Stimulated activated naive CD8-positive, alpha-beta T cell treated with anti-CD3 and anti-CD28 coated beads, Interleukin-15, Interleukin-2, amounts not matched to agents 100 ng/mL and 50 ng/mL, for 24 hours (primary cell): ENCODE data around the gene GPRC5C.

Source experiments
- H3K27ac Mint-ChIP-seq: one replicate; pipeline ENCODE4 v1.8.0; 2021; ENCODE audit warnings: mild to moderate bottlenecking, mixed read lengths
- H3K27me3 Mint-ChIP-seq: one replicate; pipeline ENCODE4 v1.8.0; 2021; ENCODE audit warnings: mixed read lengths
- H3K36me3 Mint-ChIP-seq: one replicate; pipeline ENCODE4 v1.8.0; 2021; ENCODE audit warnings: low read depth, mixed read lengths
- H3K4me1 Mint-ChIP-seq: one replicate; pipeline ENCODE4 v1.8.0; 2021; ENCODE audit warnings: low read depth, mixed read lengths
- H3K4me3 Mint-ChIP-seq: one replicate; pipeline ENCODE4 v1.8.0; 2021; ENCODE audit warnings: mild to moderate bottlenecking, mixed read lengths
- H3K9me3 Mint-ChIP-seq: one replicate; pipeline ENCODE4 v1.8.0; 2021; ENCODE audit warnings: mixed read lengths

Gene GPRC5C

GRCh38 chr17:74417178-74418045, 14.5 kb upstream of the GPRC5C start:
- Mint-ChIP-seq H3K4me3 (no peak overlapping the region), H3K27me3 (peaks cover 10% of the 10 kb centered on the region), H3K4me1 (peaks cover 12% of the 10 kb centered on the region), H3K9me3 (no peaks in the 10 kb centered on the region), H3K27ac (no peak overlapping the region), H3K36me3 (no peaks in the 10 kb centered on the region)

GRCh38 chr17:74419928-74420411, 11.9 kb upstream of the GPRC5C start:
- H3K9me3 Mint-ChIP-seq, result no peaks in the 10 kb centered on the region
- H3K27ac Mint-ChIP-seq, result no peak overlapping the region
- no peaks in the 10 kb centered on the region for H3K36me3 Mint-ChIP-seq
- peaks cover 9% of the 10 kb centered on the region for H3K4me1 Mint-ChIP-seq
- peaks cover 14% of the 10 kb centered on the region for H3K27me3 Mint-ChIP-seq
- H3K4me3 Mint-ChIP-seq, result no peak overlapping the region

- Mint-ChIP-seq H3K4me3 (no peak overlapping the region), H3K9me3 (no peaks in the 10 kb centered on the region), H3K27me3 (peaks cover 26% of the 10 kb centered on the region)
Measured at GRCh38 chr17:74424117-74424516, 7.8 kb upstream of the GPRC5C start.

GRCh38 chr17:74424657-74425056, 7.2 kb upstream of the GPRC5C start:
- H3K4me1 Mint-ChIP-seq, result no peaks in the 10 kb centered on the region
- peaks cover 30% of the 10 kb centered on the region for H3K27me3 Mint-ChIP-seq
- no peaks in the 10 kb centered on the region for H3K9me3 Mint-ChIP-seq
- no peak overlapping the region for H3K4me3 Mint-ChIP-seq
- no peaks in the 10 kb centered on the region for H3K36me3 Mint-ChIP-seq
- H3K27ac Mint-ChIP-seq, result no peak overlapping the region

More at GRCh38 chr17:74424117-74424516, 7.8 kb upstream of the GPRC5C start:
- no peaks in the 10 kb centered on the region for H3K4me1 Mint-ChIP-seq
- H3K27ac Mint-ChIP-seq, result no peak overlapping the region
- H3K36me3 Mint-ChIP-seq, result no peaks in the 10 kb centered on the region

GRCh38 chr17:74426551-74427047, 5.3 kb upstream of the GPRC5C start:
- peaks cover 15% of the 10 kb centered on the region for H3K4me1 Mint-ChIP-seq
- H3K9me3 Mint-ChIP-seq, result no peaks in the 10 kb centered on the region
- no peak overlapping the region for H3K27ac Mint-ChIP-seq
- H3K4me3 Mint-ChIP-seq, result no peak overlapping the region
- H3K27me3 Mint-ChIP-seq, result peaks cover 42% of the 10 kb centered on the region
- H3K36me3 Mint-ChIP-seq, result no peaks in the 10 kb centered on the region

GRCh38 chr17:74427048-74427762, 4.7 kb upstream of the GPRC5C start:
- Mint-ChIP-seq H3K36me3 (no peaks in the 10 kb centered on the region), H3K9me3 (no peaks in the 10 kb centered on the region), H3K27ac (no peak overlapping the region), H3K27me3 (peaks cover 46% of the 10 kb centered on the region), H3K4me3 (no peak overlapping the region), H3K4me1 (peaks cover 19% of the 10 kb centered on the region)

- H3K27ac Mint-ChIP-seq, result no peak overlapping the region
- peaks cover 43% of the 10 kb centered on the region for H3K27me3 Mint-ChIP-seq
- no peaks in the 10 kb centered on the region for H3K9me3 Mint-ChIP-seq
- no peaks in the 10 kb centered on the region for H3K36me3 Mint-ChIP-seq
- peaks cover 19% of the 10 kb centered on the region for H3K4me1 Mint-ChIP-seq
- H3K4me3 Mint-ChIP-seq, result no peak overlapping the region
Measured at GRCh38 chr17:74427763-74428153, 4.1 kb upstream of the GPRC5C start.

GRCh38 chr17:74429604-74430384, 2.1 kb upstream of the GPRC5C start:
- H3K27me3 Mint-ChIP-seq, result peaks cover 56% of the 10 kb centered on the region
- H3K27ac Mint-ChIP-seq, result no peak overlapping the region
- no peak overlapping the region for H3K4me3 Mint-ChIP-seq
- H3K9me3 Mint-ChIP-seq, result no peaks in the 10 kb centered on the region
- H3K4me1 Mint-ChIP-seq, result peaks cover 19% of the 10 kb centered on the region
- no peaks in the 10 kb centered on the region for H3K36me3 Mint-ChIP-seq

GRCh38 chr17:74430385-74430705, 1.5 kb upstream of the GPRC5C start:
- H3K4me3 Mint-ChIP-seq, result peak overlapping the region; percentile 70
- H3K27ac Mint-ChIP-seq, result no peak overlapping the region
- H3K4me1 Mint-ChIP-seq, result peaks cover 19% of the 10 kb centered on the region
- H3K27me3 Mint-ChIP-seq, result peaks cover 56% of the 10 kb centered on the region
- H3K36me3 Mint-ChIP-seq, result no peaks in the 10 kb centered on the region
- H3K9me3 Mint-ChIP-seq, result no peaks in the 10 kb centered on the region

GRCh38 chr17:74430706-74431567, 951 bp upstream of the GPRC5C start:
- peaks cover 19% of the 10 kb centered on the region for H3K4me1 Mint-ChIP-seq
- no peak overlapping the region for H3K27ac Mint-ChIP-seq
- H3K9me3 Mint-ChIP-seq, result no peaks in the 10 kb centered on the region
- H3K4me3 Mint-ChIP-seq, result peak overlapping the region; percentile 70
- H3K36me3 Mint-ChIP-seq, result no peaks in the 10 kb centered on the region
- peaks cover 56% of the 10 kb centered on the region for H3K27me3 Mint-ChIP-seq

GRCh38 chr17:74432424-74432690, 469 bp downstream of the GPRC5C start:
- no peak overlapping the region for H3K27ac Mint-ChIP-seq
- H3K27me3 Mint-ChIP-seq, result peaks cover 61% of the 10 kb centered on the region

GRCh38 chr17:74432766-74433391, 991 bp downstream of the GPRC5C start:
- H3K36me3 Mint-ChIP-seq, result no peaks in the 10 kb centered on the region
- no peaks in the 10 kb centered on the region for H3K9me3 Mint-ChIP-seq
- H3K4me1 Mint-ChIP-seq, result peaks cover 19% of the 10 kb centered on the region
- peaks cover 59% of the 10 kb centered on the region for H3K27me3 Mint-ChIP-seq
- H3K27ac Mint-ChIP-seq, result no peak overlapping the region
- H3K4me3 Mint-ChIP-seq, result peak overlapping the region; percentile 3

More at GRCh38 chr17:74432424-74432690, 469 bp downstream of the GPRC5C start:
- Mint-ChIP-seq H3K36me3 (no peaks in the 10 kb centered on the region), H3K4me1 (peaks cover 19% of the 10 kb centered on the region), H3K4me3 (no peak overlapping the region), H3K9me3 (no peaks in the 10 kb centered on the region)

GRCh38 chr17:74433421-74434121, 1.7 kb downstream of the GPRC5C start:
- Mint-ChIP-seq H3K9me3 (peaks cover 1% of the 10 kb centered on the region), H3K4me3 (no peak overlapping the region), H3K36me3 (peaks cover under 1% of the 10 kb centered on the region), H3K27ac (no peak overlapping the region), H3K27me3 (peaks cover 52% of the 10 kb centered on the region), H3K4me1 (peaks cover 19% of the 10 kb centered on the region)
